ENCODE data around the gene UNC93A.

Gene UNC93A

GRCh38 chr6:167323111-167323510 is 32.0 kb downstream of the UNC93A start:
- DNase-seq, result no peak
- H3K4me1 ChIP-seq, result no peaks in the 10 kb centered on the region
- H3K27me3 ChIP-seq, result no peaks in the 10 kb centered on the region
- H3K36me3 ChIP-seq, result no peaks in the 10 kb centered on the region
- H3K9me3 ChIP-seq, result no peaks in the 10 kb centered on the region
- no peak overlapping the region for H3K4me3 ChIP-seq (ENCODE audit: low read depth, low read length)
- TF ChIP-seq, protein P1, sequence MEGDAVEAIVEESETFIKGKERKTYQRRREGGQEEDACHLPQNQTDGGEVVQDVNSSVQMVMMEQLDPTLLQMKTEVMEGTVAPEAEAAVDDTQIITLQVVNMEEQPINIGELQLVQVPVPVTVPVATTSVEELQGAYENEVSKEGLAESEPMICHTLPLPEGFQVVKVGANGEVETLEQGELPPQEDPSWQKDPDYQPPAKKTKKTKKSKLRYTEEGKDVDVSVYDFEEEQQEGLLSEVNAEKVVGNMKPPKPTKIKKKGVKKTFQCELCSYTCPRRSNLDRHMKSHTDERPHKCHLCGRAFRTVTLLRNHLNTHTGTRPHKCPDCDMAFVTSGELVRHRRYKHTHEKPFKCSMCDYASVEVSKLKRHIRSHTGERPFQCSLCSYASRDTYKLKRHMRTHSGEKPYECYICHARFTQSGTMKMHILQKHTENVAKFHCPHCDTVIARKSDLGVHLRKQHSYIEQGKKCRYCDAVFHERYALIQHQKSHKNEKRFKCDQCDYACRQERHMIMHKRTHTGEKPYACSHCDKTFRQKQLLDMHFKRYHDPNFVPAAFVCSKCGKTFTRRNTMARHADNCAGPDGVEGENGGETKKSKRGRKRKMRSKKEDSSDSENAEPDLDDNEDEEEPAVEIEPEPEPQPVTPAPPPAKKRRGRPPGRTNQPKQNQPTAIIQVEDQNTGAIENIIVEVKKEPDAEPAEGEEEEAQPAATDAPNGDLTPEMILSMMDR (IDR thresholded peaks at IDR 0.05; ENCODE audit: low read depth, low read length), result no peak

DNA sequence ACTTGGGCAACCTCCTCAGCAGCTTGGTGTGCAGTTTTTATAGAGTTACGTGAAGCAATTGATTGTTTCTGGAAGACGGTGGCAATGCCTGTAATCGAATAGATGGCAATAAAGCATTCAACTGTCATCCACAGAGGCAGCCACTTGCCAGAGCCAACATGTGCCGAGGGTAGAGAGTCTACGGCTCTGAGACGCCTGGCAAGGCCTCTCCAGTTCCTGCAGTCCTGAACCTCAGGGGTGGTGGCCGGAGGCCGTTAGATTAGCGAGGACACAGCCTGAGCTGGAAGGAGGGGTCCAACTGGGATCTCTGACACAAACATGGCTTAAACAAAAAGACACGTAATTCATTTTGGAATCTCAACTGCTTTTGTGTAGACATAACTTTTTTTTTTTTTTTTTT is 33.0 kb downstream of the UNC93A start:
- no peak overlapping the region for H3K4me3 ChIP-seq (ENCODE audit: low read depth, low read length)
- H3K4me1 ChIP-seq, result no peaks in the 10 kb centered on the region
- no peaks in the 10 kb centered on the region for H3K36me3 ChIP-seq
- TF ChIP-seq, protein P1 (IDR thresholded peaks at IDR 0.05; ENCODE audit: low read depth, low read length), result no peak
- H3K27me3 ChIP-seq, result no peaks in the 10 kb centered on the region
- no peak for DNase-seq
- H3K9me3 ChIP-seq, result no peaks in the 10 kb centered on the region

DNA sequence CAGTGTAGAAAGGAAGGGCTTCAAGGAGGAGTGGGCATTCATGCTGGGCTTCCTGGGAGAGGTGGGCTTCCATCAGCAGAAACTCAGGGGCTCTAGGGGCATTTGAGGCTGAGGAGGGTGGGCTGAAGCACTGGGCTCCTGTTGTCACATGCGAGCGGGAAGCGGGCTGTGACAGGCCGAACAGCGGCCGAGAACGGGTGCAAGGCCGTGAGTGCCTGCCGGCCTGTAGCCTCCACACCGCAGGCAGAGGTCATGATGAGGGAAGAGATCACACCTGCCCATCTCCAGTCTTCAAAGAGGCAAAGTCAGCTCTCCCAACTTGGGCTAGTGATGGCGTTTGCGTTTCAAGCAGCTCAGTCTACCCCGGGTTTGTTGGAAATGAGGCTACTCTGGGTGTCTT is 34.7 kb downstream of the UNC93A start:
- no peaks in the 10 kb centered on the region for H3K36me3 ChIP-seq
- H3K9me3 ChIP-seq, result no peaks in the 10 kb centered on the region
- DNase-seq, result no peak
- H3K27me3 ChIP-seq, result no peaks in the 10 kb centered on the region
- H3K4me1 ChIP-seq, result no peaks in the 10 kb centered on the region
- no peak overlapping the region for H3K4me3 ChIP-seq (ENCODE audit: low read depth, low read length)
- TF ChIP-seq, protein P1 (IDR thresholded peaks at IDR 0.05; ENCODE audit: low read depth, low read length), result no peak

- TF ChIP-seq, protein P1 (IDR thresholded peaks at IDR 0.05; ENCODE audit: low read depth, low read length), result no peak
- Histone ChIP-seq H3K4me3 (ENCODE audit: low read depth, low read length) (no peak overlapping the region), H3K36me3 (no peaks in the 10 kb centered on the region), H3K27me3 (no peaks in the 10 kb centered on the region), H3K9me3 (no peaks in the 10 kb centered on the region), H3K4me1 (no peaks in the 10 kb centered on the region)
- no peak for DNase-seq
Observed at GRCh38 chr6:167327391-167327790, 36.3 kb downstream of the UNC93A start.

GRCh38 chr6:167328086-167328485 is 37.0 kb downstream of the UNC93A start:
- Histone ChIP-seq H3K4me1 (no peaks in the 10 kb centered on the region), H3K27me3 (no peaks in the 10 kb centered on the region), H3K4me3 (ENCODE audit: low read depth, low read length) (no peak overlapping the region), H3K36me3 (no peaks in the 10 kb centered on the region), H3K9me3 (no peaks in the 10 kb centered on the region)
- DNase-seq, result no peak
- TF ChIP-seq, protein P1 (IDR thresholded peaks at IDR 0.05; ENCODE audit: low read depth, low read length), result no peak

GRCh38 chr6:167329014-167329413 is 37.9 kb downstream of the UNC93A start:
- no peak for DNase-seq
- no peaks in the 10 kb centered on the region for H3K36me3 ChIP-seq
- TF ChIP-seq, protein P1 (IDR thresholded peaks at IDR 0.05; ENCODE audit: low read depth, low read length), result no peak
- H3K27me3 ChIP-seq, result no peaks in the 10 kb centered on the region
- H3K9me3 ChIP-seq, result no peaks in the 10 kb centered on the region
- H3K4me1 ChIP-seq, result no peaks in the 10 kb centered on the region
- no peak overlapping the region for H3K4me3 ChIP-seq (ENCODE audit: low read depth, low read length)

All from BE2C (cell line).